OCI-LY7 (cell line): ENCODE measurements around the gene TWF1. TPM values are rescaled to one million over a fixed set of nuclear protein-coding genes. Genes with fewer than 3 reads are reported as not detected.

Experiments
- BruUV-seq: library from RNA; stranded (reverse); fragments of 400-500 nt; replicated peaks from 2 replicates; lab custom pipeline; 2021; lab: Mats Ljungman, UMichigan
- CTCF ChIA-PET: fragments of 300-600 bp; sonication (Branson Sonifier 250); formaldehyde crosslinking; loops from one replicate; lab custom pipeline; 2022; ENCODE audit warnings: antibody characterized with exemption; ENCODE audit not compliant: unreplicated experiment; lab: Charles Lee
- POLR2A ChIA-PET: fragments of 300-600 bp; sonication (Branson Sonifier 250); formaldehyde crosslinking; loops from one replicate; lab custom pipeline; 2022; ENCODE audit warnings: antibody characterized with exemption; lab: Charles Lee
- DNase-seq: peaks from one replicate; pipeline ENCODE4 v3.0.0-alpha.2; 2015; ENCODE audit warnings: low spot score
- H2AFZ ChIP-seq: fragments of 200-600 bp; sonication (generic), shearing (Covaris generic); 2 replicates; pipeline ENCODE4 v1.6.1; 2014; ENCODE audit warnings: mild to moderate bottlenecking, antibody characterized with exemption, low read length, moderate library complexity
- H3K27ac ChIP-seq: fragments of 200-600 bp; sonication (generic); 2 replicates; pipeline ENCODE4 v1.5.1; 2014; ENCODE audit warnings: mixed run types, low read depth, mild to moderate bottlenecking, moderate library complexity, low read length, inconsistent platforms; ENCODE audit not compliant: poor library complexity, severe bottlenecking
- H3K36me3 ChIP-seq: fragments of 200-600 bp; sonication (generic); 2 replicates; pipeline ENCODE4 v1.6.1; 2014; ENCODE audit warnings: mild to moderate bottlenecking, antibody characterized with exemption, low read length, moderate library complexity, mixed read lengths; ENCODE audit not compliant: insufficient read depth
- H3K4me1 ChIP-seq: fragments of 200-600 bp; sonication (generic); 2 replicates; pipeline ENCODE4 v1.5.1; 2014; ENCODE audit warnings: mild to moderate bottlenecking, low read length; ENCODE audit not compliant: insufficient read depth, poor library complexity, severe bottlenecking
- H3K4me2 ChIP-seq: fragments of 200-600 bp; sonication (generic); 2 replicates; pipeline ENCODE4 v1.6.1; 2014; ENCODE audit warnings: mild to moderate bottlenecking, low read length
- H3K4me3 ChIP-seq: fragments of 200-600 bp; sonication (generic); 2 replicates; pipeline ENCODE4 v1.5.1; 2014; ENCODE audit warnings: mild to moderate bottlenecking, low read depth, low read length; ENCODE audit not compliant: poor library complexity, severe bottlenecking
- H3K79me2 ChIP-seq: fragments of 200-600 bp; sonication (generic); 2 replicates; pipeline ENCODE4 v1.6.1; 2016; ENCODE audit warnings: low read depth, mild to moderate bottlenecking, low read length, moderate library complexity, mixed read lengths; ENCODE audit not compliant: insufficient read depth
- H3K9me2 ChIP-seq: fragments of 200-600 bp; sonication (generic); 2 replicates; pipeline ENCODE4 v1.6.1; 2016; ENCODE audit warnings: mild to moderate bottlenecking, low read length, mixed read lengths; ENCODE audit not compliant: insufficient read depth
- H3K9me3 ChIP-seq: fragments of 200-600 bp; sonication (generic); 2 replicates; pipeline ENCODE4 v1.6.1; 2014; ENCODE audit warnings: mild to moderate bottlenecking, mixed run types, low read length, mixed read lengths
- H4K20me1 ChIP-seq: fragments of 200-600 bp; sonication (generic); 2 replicates; pipeline ENCODE4 v1.6.1; 2014; ENCODE audit warnings: mild to moderate bottlenecking, antibody characterized with exemption, low read length, moderate library complexity, mixed read lengths; ENCODE audit not compliant: insufficient read depth
- CTCF ChIP-seq: fragments of 200-600 bp; sonication (generic); conservative IDR thresholded peaks from 2 replicates; pipeline ENCODE4 v1.5.1; 2014; ENCODE audit warnings: mild to moderate bottlenecking, antibody characterized with exemption, low read length, moderate library complexity, mixed read lengths
- EZH2phosphoT487 ChIP-seq: fragments of 200-600 bp; sonication (generic); IDR thresholded peaks from 2 replicates; pipeline ENCODE4 v1.6.1; 2018; ENCODE audit warnings: low read depth, borderline replicate concordance, mild to moderate bottlenecking, mixed run types, antibody characterized with exemption, low read length, moderate library complexity, mixed read lengths
- intact Hi-C: fragments of 100-400 bp; cut with micrococcal nuclease; formaldehyde crosslinking; loops from one replicate; pipeline ENCODE4 v1.10.0; 2022; ENCODE audit not compliant: unreplicated experiment
- total RNA-seq, 2 experiments: library from RNA; depleted of rRNA in 1 of 2; stranded (reverse); fragments of >200 nt in 1 of 2; shearing (Covaris generic) in 1 of 2; gene quantifications; 2 replicates each; pipeline ENCODE4 v1.2.3, GENCODE V29; 2014 to 2022

Gene TWF1
- total RNA-seq, 2 experiments from 2014 or later: 26.1 to 29.4 TPM

DNA sequence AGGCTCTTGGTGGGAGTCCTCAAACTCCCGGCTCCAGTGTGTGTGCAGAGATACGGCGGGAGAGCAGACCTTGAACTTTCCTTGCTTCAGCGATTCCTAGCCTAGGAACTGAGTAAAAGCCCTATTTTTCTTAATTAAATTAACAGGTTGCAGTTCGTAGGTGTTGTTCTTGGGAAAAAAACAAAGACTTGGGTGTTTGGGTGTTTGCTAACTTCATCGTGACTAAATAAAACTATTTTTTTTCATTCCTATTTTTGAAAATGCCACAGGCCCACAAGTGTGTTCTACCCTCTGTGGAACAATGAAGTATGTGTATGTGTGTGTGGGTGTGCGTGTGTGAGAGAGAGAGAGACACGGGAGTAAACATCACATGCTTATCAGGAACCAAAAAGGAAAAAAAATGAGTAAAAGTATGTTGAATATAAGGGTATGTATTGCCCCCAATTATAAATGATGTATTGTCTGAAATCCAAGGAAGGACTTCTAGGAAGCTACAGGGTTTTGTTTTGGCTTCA is 30.4 kb upstream of the TWF1 start:
- H3K4me2 ChIP-seq: peak overlapping the region; percentile 74
- H3K36me3 ChIP-seq: no peaks in the 10 kb centered on the region
- no peaks in the 10 kb centered on the region for H3K79me2 ChIP-seq
- H3K4me1 ChIP-seq: peaks cover 14% of the 10 kb centered on the region
- TSS peak; percentile 68 for BruUV-seq
- CTCF ChIA-PET: no interaction called here
- H3K27ac ChIP-seq: peak overlapping the region; percentile 28
- TF ChIP-seq CTCF: no peak
- no peak for TF ChIP-seq EZH2phosphoT487
- H4K20me1 ChIP-seq: no peaks in the 10 kb centered on the region
- DNase-seq: no peak
- POLR2A ChIA-PET: interaction anchor here (1.2 to 5.8 kb wide), 3 partner anchors 26 to 77 kb away, joined by 4 to 42 read pairs (median 6); partner anchors contain the start of gene TWF1
- peak overlapping the region; percentile 97 for H2AFZ ChIP-seq
- no peaks in the 10 kb centered on the region for H3K9me2 ChIP-seq
- H3K9me3 ChIP-seq: no peaks in the 10 kb centered on the region
- H3K4me3 ChIP-seq: peak overlapping the region; percentile 83
- intact Hi-C loops: loop anchor here (1.0 to 2.0 kb wide), 2 partner anchors 30 to 78 kb away; partner anchors contain the start of genes IRAK4, PUS7L and TWF1

- H3K36me3 ChIP-seq: no peaks in the 10 kb centered on the region
- H3K9me3 ChIP-seq: no peaks in the 10 kb centered on the region
- H3K4me2 ChIP-seq: peak within 1 kb of the TSS; percentile 74
- no peaks in the 10 kb centered on the region for H3K9me2 ChIP-seq
- intact Hi-C loops: loop anchor here (1.0 to 2.0 kb wide), 2 partner anchors 30 to 77 kb away; partner anchors contain the start of genes IRAK4, PUS7L and TWF1
- peak within 1 kb of the TSS; percentile 28 for H3K27ac ChIP-seq
- BruUV-seq: no TSS peak
- POLR2A ChIA-PET: interaction anchor here (1.3 to 5.8 kb wide), 5 partner anchors 17 to 77 kb away, joined by 3 to 42 read pairs (median 4); partner anchors contain the start of genes IRAK4, PUS7L and TWF1
- TF ChIP-seq CTCF (no peak), EZH2phosphoT487 (no peak)
- no peaks in the 10 kb centered on the region for H4K20me1 ChIP-seq
- peak; percentile 61 for DNase-seq
- peaks cover 14% of the 10 kb centered on the region for H3K4me1 ChIP-seq
- peak within 1 kb of the TSS; percentile 83 for H3K4me3 ChIP-seq
- peak within 1 kb of the TSS; percentile 97 for H2AFZ ChIP-seq
- H3K79me2 ChIP-seq: no peaks in the 10 kb centered on the region
- CTCF ChIA-PET: interaction anchor here (0.5 to 0.6 kb wide), 2 partner anchors 34 to 59 kb away, joined by 3 to 4 read pairs; no protein-coding TSS in a partner anchor
Observed at GRCh38 chr12:43835656-43836474, 29.7 kb upstream of the TWF1 start, which contains the start of gene TMEM117. Gene TMEM117, plus strand, starts transcription at chr12:43836081.
